Thyroid gland (tissue), 4 donors: ENCODE results near the gene MRGPRG. TPM values are rescaled to one million over a fixed set of nuclear protein-coding genes. Genes with fewer than 3 reads are reported as not detected.

ENCODE experiments used
- DNase-seq, 2 donors: peaks; one replicate each; pipeline ENCODE4 v3.0.0-alpha.2; 2019
- H3K27ac ChIP-seq, 3 donors: fragments of 200-600 bp; sonication (generic); 1 replicate in 2 of 3; 2 replicates in 1 of 3; pipeline ENCODE4 v1.5.1; 2016 to 2019; ENCODE audit warnings: mild to moderate bottlenecking in 1 of 3, moderate library complexity in 1 of 3
- H3K27me3 ChIP-seq: fragments of 200-600 bp; sonication (generic); one replicate; pipeline ENCODE4 v1.5.1; 2019
- H3K36me3 ChIP-seq, 2 donors: fragments of 200-600 bp; sonication (generic); one replicate each; pipeline ENCODE4 v1.5.1; 2016 to 2019
- H3K4me1 ChIP-seq, 2 donors: fragments of 200-600 bp; sonication (generic); one replicate each; pipeline ENCODE4 v1.5.1; 2017 to 2019
- H3K4me3 ChIP-seq, 3 donors: fragments of 200-600 bp; sonication (generic); replicated peaks in 1 of 3; 1 replicate in 2 of 3; 2 replicates in 1 of 3; pipeline ENCODE4 v1.5.1; 2016; ENCODE audit warnings: mild to moderate bottlenecking in 1 of 3
- H3K9me3 ChIP-seq: fragments of 200-600 bp; sonication (generic); one replicate; pipeline ENCODE4 v1.5.1; 2017
- POLR2A ChIP-seq, 2 donors: fragments of 450-650 bp; IDR thresholded peaks; one replicate each; pipeline ENCODE4 v1.6.1; 2017; ENCODE audit warnings: antibody characterized with exemption in 2 of 2, mild to moderate bottlenecking in 2 of 2, moderate library complexity in 1 of 2
- WGBS, 2 donors: methylation state at CpG; one replicate each; pipeline ENCODE4 v1.1.5; 2017; 5-methylcytosine and 5-hydroxymethylcytosine counted together
- intact Hi-C: fragments of 100-400 bp; cut with DNase I; formaldehyde crosslinking; loops from one replicate; pipeline ENCODE4 v1.15.1; 2023
- total RNA-seq, 4 donors: library from RNA; depleted of rRNA; stranded (reverse); fragments of >200 nt; gene quantifications; one replicate each; pipeline ENCODE4 v1.2.3, GENCODE V29; 2016
- TF ChIP-seq, protein P1 (sequence below), 6 experiments: fragments of 200-600 bp in 3 of 6; fragments of 450-650 bp in 3 of 6; sonication (generic) in 3 of 6; IDR thresholded peaks; one replicate each; pipeline ENCODE4 v1.5.1; 2016 to 2019; ENCODE audit warnings: antibody characterized with exemption in 6 of 6, mild to moderate bottlenecking in 2 of 6, inconsistent platforms in 1 of 6, moderate library complexity in 1 of 6

Gene MRGPRG
- total RNA-seq, 4 donors from 2014 or later: not detected

DNA sequence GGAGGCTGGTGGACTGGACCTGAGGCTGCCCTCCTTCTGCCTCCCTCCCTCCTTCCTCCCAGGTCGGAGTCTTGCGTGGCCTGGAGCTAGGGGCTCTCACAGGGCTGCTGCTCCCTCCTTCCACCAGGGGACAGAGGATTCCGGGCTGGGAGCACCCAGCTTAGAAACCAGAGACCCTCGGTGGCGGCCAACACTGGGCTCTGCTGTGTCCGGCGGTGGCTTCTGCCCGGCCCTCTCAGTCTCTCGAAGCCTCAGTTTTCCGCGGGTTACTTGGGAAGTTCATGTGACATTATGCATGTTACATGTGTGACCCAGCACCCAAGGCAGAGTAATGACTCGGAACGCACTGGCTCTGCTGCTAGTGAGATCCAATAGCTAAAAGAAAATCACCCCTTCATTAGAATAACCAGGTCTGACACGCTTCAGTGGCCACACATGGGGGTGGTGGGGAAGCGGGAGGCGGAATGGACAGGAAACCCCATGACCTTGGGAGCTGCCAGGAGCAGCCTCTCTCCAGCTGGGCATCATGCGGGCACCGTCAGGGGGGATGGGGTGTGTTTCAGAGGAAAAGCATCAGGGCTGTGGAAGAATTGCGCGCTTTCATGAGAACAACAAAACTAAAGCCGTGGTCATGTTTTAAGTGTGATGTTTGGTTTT, 5.9 kb upstream of the MRGPRG start:
- no peak for TF ChIP-seq POLR2A (IDR thresholded peaks at IDR 0.05)
- TF ChIP-seq, protein P1, sequence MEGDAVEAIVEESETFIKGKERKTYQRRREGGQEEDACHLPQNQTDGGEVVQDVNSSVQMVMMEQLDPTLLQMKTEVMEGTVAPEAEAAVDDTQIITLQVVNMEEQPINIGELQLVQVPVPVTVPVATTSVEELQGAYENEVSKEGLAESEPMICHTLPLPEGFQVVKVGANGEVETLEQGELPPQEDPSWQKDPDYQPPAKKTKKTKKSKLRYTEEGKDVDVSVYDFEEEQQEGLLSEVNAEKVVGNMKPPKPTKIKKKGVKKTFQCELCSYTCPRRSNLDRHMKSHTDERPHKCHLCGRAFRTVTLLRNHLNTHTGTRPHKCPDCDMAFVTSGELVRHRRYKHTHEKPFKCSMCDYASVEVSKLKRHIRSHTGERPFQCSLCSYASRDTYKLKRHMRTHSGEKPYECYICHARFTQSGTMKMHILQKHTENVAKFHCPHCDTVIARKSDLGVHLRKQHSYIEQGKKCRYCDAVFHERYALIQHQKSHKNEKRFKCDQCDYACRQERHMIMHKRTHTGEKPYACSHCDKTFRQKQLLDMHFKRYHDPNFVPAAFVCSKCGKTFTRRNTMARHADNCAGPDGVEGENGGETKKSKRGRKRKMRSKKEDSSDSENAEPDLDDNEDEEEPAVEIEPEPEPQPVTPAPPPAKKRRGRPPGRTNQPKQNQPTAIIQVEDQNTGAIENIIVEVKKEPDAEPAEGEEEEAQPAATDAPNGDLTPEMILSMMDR (IDR thresholded peaks at IDR 0.05): no peak
- no peak for DNase-seq

DNA sequence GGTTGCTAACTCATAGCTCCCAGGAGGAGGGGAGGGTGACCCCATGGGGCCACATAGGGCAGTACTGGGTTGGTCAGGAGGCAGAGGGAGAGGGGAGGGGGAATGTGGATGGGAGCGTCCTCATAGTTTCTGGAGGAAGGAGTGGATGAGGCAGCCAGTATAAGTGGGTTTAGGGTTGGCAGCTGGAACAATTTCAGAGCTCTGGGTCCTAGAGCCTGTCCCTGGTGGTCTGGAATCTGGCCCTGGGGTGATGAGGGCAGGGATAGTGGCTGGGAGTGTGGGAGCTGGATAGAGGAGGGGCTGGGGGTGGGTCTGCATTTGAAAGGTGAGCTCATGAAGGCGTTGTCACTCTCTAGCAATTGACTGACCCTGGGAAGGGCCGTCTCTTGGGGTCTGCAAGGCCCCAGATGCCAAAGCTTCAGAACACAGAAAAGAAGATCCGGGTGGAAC, 5.3 kb upstream of the MRGPRG start:
- H3K4me1 ChIP-seq: peaks cover 5 to 8% of the 10 kb centered on the region in 2 donors
- no peaks in the 10 kb centered on the region for H3K9me3 ChIP-seq
- no peak overlapping the region for H3K4me3 ChIP-seq
- H3K36me3 ChIP-seq: no peaks in the 10 kb centered on the region
- 59 to 62% methylated on average over 4 of the region's 4 CpGs for WGBS, 2 donors
- no peaks in the 10 kb centered on the region for H3K27me3 ChIP-seq
- no peak for TF ChIP-seq POLR2A (IDR thresholded peaks at IDR 0.05)
- TF ChIP-seq, protein P1 (IDR thresholded peaks at IDR 0.05): no peak
- intact Hi-C loops: no loop called here
- H3K27ac ChIP-seq: no peak overlapping the region
- DNase-seq: no peak

More for the DNA sequence above, 5.9 kb upstream of the MRGPRG start:
- 63 to 67% methylated on average over 18 to 21 of the region's 21 CpGs for WGBS, 2 donors
- Histone ChIP-seq H3K4me1 (peaks cover 5 to 8% of the 10 kb centered on the region in 2 donors), H3K27ac (no peak overlapping the region), H3K36me3 (no peaks in the 10 kb centered on the region), H3K4me3 (no peak overlapping the region), H3K27me3 (no peaks in the 10 kb centered on the region), H3K9me3 (no peaks in the 10 kb centered on the region)
- intact Hi-C loops: no loop called here

DNA sequence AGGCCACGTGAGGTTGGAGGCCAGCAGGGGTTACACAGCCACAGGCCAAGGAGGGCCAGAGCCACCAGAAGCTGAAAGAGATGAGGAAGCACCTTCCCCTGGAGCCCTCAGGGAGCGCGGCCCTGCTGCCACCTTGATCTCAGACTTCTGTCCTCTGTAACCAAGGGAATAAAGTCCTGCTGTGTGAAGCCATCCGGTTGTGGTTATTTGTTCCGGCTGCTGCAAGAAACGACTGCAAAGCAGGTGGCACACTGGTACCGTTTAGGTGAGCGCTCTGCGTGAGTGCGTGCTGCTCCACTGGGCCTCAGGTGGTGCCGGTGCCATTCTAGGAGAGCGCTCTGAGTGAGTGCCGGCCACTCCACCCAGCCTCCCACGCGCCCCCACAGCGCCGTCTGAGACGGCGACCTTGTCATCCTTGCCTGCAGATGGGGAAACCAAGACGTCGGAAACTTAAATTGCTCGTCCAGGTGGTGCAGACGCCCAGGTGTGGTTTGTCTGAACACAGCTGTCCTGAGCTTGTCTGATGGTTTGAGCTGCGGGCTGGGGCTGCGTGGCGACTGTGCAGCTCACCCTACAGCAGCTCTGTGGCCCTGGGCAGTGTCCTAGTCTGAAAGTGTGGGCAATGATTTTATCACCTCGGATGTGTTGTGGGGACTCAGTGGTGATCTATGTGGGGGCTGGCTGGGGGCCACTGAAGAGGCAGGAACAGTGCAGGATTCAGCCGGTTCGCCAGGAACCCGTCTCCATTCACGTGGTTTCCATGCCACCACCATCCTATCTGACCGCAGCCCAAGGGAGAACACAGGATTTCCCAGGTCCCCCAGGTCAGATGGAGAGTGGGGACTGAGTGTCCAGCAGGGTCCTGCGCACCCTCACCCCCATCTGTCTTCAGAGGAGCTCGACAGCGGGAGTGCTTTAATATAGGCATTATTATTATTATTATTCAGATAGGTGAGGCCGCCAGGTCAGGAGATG, 4.6 kb upstream of the MRGPRG start:
- TF ChIP-seq, protein P1 (IDR thresholded peaks at IDR 0.05): no peak
- TF ChIP-seq POLR2A (IDR thresholded peaks at IDR 0.05): no peak
- DNase-seq: no peak

DNA sequence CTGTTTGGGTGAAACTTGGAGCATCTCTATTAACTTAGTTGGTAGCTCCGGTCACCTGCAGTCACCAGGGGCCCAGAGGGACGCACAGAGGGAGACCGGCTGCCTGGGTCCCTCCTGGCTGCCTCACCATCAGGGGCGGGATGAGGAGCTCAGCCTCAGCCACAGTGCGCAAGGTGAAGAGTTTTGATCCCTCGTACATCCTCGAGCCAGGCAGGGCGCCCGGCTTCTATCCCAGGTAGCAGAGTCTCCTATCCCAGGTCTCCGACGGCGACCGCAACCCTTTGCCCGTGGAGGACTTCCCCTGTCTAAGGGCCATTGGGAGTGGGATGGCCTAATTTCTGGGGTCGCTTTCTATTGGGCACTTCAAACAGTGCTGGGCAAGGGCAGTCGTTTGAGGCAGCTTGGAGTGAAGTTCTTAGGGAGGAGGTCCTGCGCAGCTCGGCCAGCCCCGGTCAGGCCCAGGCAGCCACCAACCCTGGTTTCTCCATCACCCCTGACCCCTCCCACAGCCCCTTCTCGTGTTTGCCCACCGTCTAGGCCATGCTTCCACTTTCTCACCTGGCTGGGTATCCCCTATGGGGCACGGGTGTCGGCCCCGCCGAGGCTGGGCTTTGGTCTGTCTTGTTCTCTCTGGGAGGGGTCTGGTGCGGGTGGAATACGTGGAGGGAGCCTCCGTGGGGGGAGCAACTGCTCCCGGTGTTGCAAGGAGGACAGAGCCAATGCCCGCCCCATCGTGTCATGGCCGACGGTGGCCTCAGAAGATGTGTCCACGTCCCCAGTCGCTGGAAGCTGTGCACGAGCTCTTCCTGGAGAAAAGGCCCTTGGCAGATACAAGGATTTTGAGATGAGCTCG, 3.6 kb upstream of the MRGPRG start:
- no peaks in the 10 kb centered on the region for H3K27me3 ChIP-seq

More for the DNA sequence above, 4.6 kb upstream of the MRGPRG start:
- Histone ChIP-seq H3K27ac (no peak overlapping the region), H3K9me3 (no peaks in the 10 kb centered on the region), H3K27me3 (no peaks in the 10 kb centered on the region), H3K4me1 (peaks cover 5 to 8% of the 10 kb centered on the region in 2 donors), H3K4me3 (no peak overlapping the region), H3K36me3 (no peaks in the 10 kb centered on the region)
- intact Hi-C loops: no loop called here
- WGBS, 2 donors: 81 to 82% methylated on average over 32 to 35 of the region's 36 CpGs

More for the DNA sequence above, 3.6 kb upstream of the MRGPRG start:
- DNase-seq: no peak
- Histone ChIP-seq H3K27ac (no peak overlapping the region), H3K4me3 (no peak overlapping the region), H3K9me3 (no peaks in the 10 kb centered on the region), H3K4me1 (peaks cover 5 to 8% of the 10 kb centered on the region in 2 donors), H3K36me3 (no peaks in the 10 kb centered on the region)
- intact Hi-C loops: no loop called here
- WGBS, 2 donors: 88 to 90% methylated on average over 32 to 37 of the region's 37 CpGs
- TF ChIP-seq, protein P1 (IDR thresholded peaks at IDR 0.05): no peak
- TF ChIP-seq POLR2A (IDR thresholded peaks at IDR 0.05): no peak
